ENCODE data around the gene CFL1. TPM values are rescaled to one million over a fixed set of nuclear protein-coding genes. Genes with fewer than 3 reads are reported as not detected.
"Not testable (repeated sequence)": the region's sequence is repeated elsewhere in the genome, so short reads cannot be mapped to it uniquely, and the experiment has no call there.

The CFL1 gene
- total RNA-seq, 1 donor from 2014 or later = 976 TPM

GRCh38 chr11:65859095-65859811, 1.3 kb upstream of the CFL1 start:
- DNase-seq (ENCODE audit: low read depth in 2 of 2) = peak; percentile 90 to 99

GRCh38 chr11:65858681-65859087, 704 bp upstream of the CFL1 start:
- no peak for DNase-seq (ENCODE audit: low read depth in 2 of 2)

- peak in 1 of 2 donors; percentile 24 for DNase-seq (ENCODE audit: low read depth in 2 of 2)
Measured at GRCh38 chr11:65857500-65857852, 504 bp downstream of the CFL1 start.

- DNase-seq (ENCODE audit: low read depth in 2 of 2) = peak in 1 of 2 donors; percentile 60
Measured at GRCh38 chr11:65856689-65857499, 1.1 kb downstream of the CFL1 start.

- DNase-seq (ENCODE audit: low read depth in 2 of 2) = no peak
Measured at GRCh38 chr11:65855927-65856363, 2.0 kb downstream of the CFL1 start.

GRCh38 chr11:65854852-65855837, 2.8 kb downstream of the CFL1 start:
- no peak for DNase-seq (ENCODE audit: low read depth in 2 of 2)

- DNase-seq (ENCODE audit: low read depth in 2 of 2) = no peak
Measured at GRCh38 chr11:65854161-65854592, 3.8 kb downstream of the CFL1 start.

GRCh38 chr11:65853246-65853979, 4.6 kb downstream of the CFL1 start:
- DNase-seq (ENCODE audit: low read depth in 2 of 2) = no peak

GRCh38 chr11:65852508-65853245, 5.3 kb downstream of the CFL1 start:
- no peak for DNase-seq (ENCODE audit: low read depth in 2 of 2)

- no peak for DNase-seq (ENCODE audit: low read depth in 2 of 2)
Measured at GRCh38 chr11:65851811-65852507, 6.0 kb downstream of the CFL1 start.

- no peak for DNase-seq (ENCODE audit: low read depth in 2 of 2)
Measured at GRCh38 chr11:65851083-65851579, 6.8 kb downstream of the CFL1 start.

- no peak for DNase-seq (ENCODE audit: low read depth in 2 of 2)
Measured at GRCh38 chr11:65850217-65851082, 7.5 kb downstream of the CFL1 start.

GRCh38 chr11:65849771-65850216, 8.2 kb downstream of the CFL1 start:
- no peak for DNase-seq (ENCODE audit: low read depth in 2 of 2)

- no peak for DNase-seq (ENCODE audit: low read depth in 2 of 2)
Measured at GRCh38 chr11:65849366-65849765, 8.6 kb downstream of the CFL1 start.

GRCh38 chr11:65848693-65849092, 9.3 kb downstream of the CFL1 start:
- not testable (repeated sequence) for DNase-seq (ENCODE audit: low read depth in 2 of 2)

- no peak for DNase-seq (ENCODE audit: low read depth in 2 of 2)
Measured at GRCh38 chr11:65847746-65848145, 10.2 kb downstream of the CFL1 start.

- no peak for DNase-seq (ENCODE audit: low read depth in 2 of 2)
Measured at GRCh38 chr11:65844231-65844872, 13.6 kb downstream of the CFL1 start.

GRCh38 chr11:65843811-65844210, 14.2 kb downstream of the CFL1 start:
- no peak for DNase-seq (ENCODE audit: low read depth in 2 of 2)
